Neural cell (in vitro differentiated cells): ENCODE results near the gene TOM1L1.

Experiments
- EP300 ChIP-seq: fragments of 450-650 bp; conservative IDR thresholded peaks from 2 replicates; pipeline ENCODE4 v1.6.1; 2014; ENCODE audit warnings: antibody characterized with exemption, mild to moderate bottlenecking, moderate library complexity; ENCODE audit not compliant: poor library complexity, severe bottlenecking
- EZH2 ChIP-seq: fragments of 200-600, 300-800 bp; shearing (Covaris generic), sonication (generic); IDR thresholded peaks from 2 replicates; pipeline ENCODE4 v1.6.1; 2014; ENCODE audit warnings: antibody characterized with exemption, low read length, borderline replicate concordance, mild to moderate bottlenecking; ENCODE audit not compliant: insufficient read depth, poor library complexity, severe bottlenecking
- RAD21 ChIP-seq: fragments of 450-650 bp; conservative IDR thresholded peaks from 2 replicates; pipeline ENCODE4 v1.6.1; 2014; ENCODE audit warnings: antibody characterized with exemption, mild to moderate bottlenecking, moderate library complexity
- SMC3 ChIP-seq: fragments of 450-650 bp; conservative IDR thresholded peaks from 2 replicates; pipeline ENCODE4 v1.6.1; 2014; ENCODE audit warnings: antibody characterized with exemption, mild to moderate bottlenecking, moderate library complexity; ENCODE audit not compliant: poor library complexity
- TF ChIP-seq, protein P1 (sequence below): fragments of 450-650 bp; IDR thresholded peaks from 2 replicates; pipeline ENCODE4 v1.5.1; 2014; ENCODE audit warnings: antibody characterized with exemption, mild to moderate bottlenecking, moderate library complexity; ENCODE audit not compliant: poor library complexity, severe bottlenecking

DNA sequence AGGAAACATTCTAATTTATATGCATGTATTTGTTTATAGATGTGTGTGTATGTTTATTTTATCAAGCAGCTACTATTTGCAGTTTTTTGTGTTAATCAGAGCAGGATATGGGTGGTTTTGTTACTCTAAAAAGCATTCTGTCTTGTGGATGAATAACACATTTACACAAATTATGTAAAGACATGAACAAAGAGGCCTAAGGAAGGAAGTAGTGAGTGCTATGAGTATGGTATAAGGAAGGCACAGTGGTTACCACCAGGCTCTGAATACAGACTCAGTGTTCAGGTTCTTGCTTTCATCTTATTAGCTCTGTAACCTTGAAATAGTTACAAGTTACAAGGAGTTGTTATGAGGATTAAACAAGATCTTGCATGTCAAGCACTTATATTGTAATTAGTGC is 101.8 kb downstream of the TOM1L1 start:
- TF ChIP-seq, protein P1, sequence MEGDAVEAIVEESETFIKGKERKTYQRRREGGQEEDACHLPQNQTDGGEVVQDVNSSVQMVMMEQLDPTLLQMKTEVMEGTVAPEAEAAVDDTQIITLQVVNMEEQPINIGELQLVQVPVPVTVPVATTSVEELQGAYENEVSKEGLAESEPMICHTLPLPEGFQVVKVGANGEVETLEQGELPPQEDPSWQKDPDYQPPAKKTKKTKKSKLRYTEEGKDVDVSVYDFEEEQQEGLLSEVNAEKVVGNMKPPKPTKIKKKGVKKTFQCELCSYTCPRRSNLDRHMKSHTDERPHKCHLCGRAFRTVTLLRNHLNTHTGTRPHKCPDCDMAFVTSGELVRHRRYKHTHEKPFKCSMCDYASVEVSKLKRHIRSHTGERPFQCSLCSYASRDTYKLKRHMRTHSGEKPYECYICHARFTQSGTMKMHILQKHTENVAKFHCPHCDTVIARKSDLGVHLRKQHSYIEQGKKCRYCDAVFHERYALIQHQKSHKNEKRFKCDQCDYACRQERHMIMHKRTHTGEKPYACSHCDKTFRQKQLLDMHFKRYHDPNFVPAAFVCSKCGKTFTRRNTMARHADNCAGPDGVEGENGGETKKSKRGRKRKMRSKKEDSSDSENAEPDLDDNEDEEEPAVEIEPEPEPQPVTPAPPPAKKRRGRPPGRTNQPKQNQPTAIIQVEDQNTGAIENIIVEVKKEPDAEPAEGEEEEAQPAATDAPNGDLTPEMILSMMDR, result no peak
- TF ChIP-seq RAD21 (no peak), EZH2 (no peak), EP300 (no peak), SMC3 (no peak)
